AG04450 (cell line): ENCODE data around the gene TRIP12. TPM values are rescaled to one million over a fixed set of nuclear protein-coding genes. Genes with fewer than 3 reads are reported as not detected.

Experiments used
- CTCF ChIA-PET: fragments of 300-600, 350-600 bp; formaldehyde crosslinking; extraction: SDS; loops from one replicate; lab custom pipeline; 2022; ENCODE audit warnings: antibody characterized with exemption, inconsistent platforms; lab: Charles Lee
- POLR2A ChIA-PET: fragments of 350-600 bp; formaldehyde crosslinking; extraction: SDS; loops from one replicate; lab custom pipeline; 2021; ENCODE audit warnings: antibody characterized with exemption, inconsistent platforms; lab: Yijun Ruan, JAX
- DNase-seq: peaks from one replicate; pipeline ENCODE4 v3.0.0-alpha.2; 2011; ENCODE audit warnings: low read depth, low spot score
- H3K27ac ChIP-seq: one replicate; pipeline ENCODE4 v1.5.1; 2012; ENCODE audit warnings: low read depth, low read length, control low read depth
- H3K27me3 ChIP-seq: one replicate; pipeline ENCODE4 v1.6.0; 2012; ENCODE audit warnings: low read length; ENCODE audit not compliant: control insufficient read depth, insufficient read depth
- H3K4me3 ChIP-seq: 2 replicates; pipeline ENCODE4 v1.5.1; 2011; ENCODE audit warnings: mild to moderate bottlenecking, low read depth, low read length, control low read depth
- H3K9me3 ChIP-seq: 2 replicates; pipeline ENCODE4 v1.5.1; 2012; ENCODE audit warnings: low read length; ENCODE audit not compliant: control insufficient read depth, insufficient read depth
- polyA plus RNA-seq: library from polyadenylated mRNA; depleted of rRNA; stranded (reverse); fragments of >200 nt; gene quantifications from 2 replicates; pipeline ENCODE4 v1.2.3, GENCODE V29; 2011
- TF ChIP-seq, protein P1 (sequence below): IDR thresholded peaks from 2 replicates; pipeline ENCODE4 v1.5.1; 2011; ENCODE audit warnings: low read depth, low read length, control low read depth, inconsistent platforms

Gene TRIP12
- polyA plus RNA-seq, 1 experiment: 170 TPM

DNA sequence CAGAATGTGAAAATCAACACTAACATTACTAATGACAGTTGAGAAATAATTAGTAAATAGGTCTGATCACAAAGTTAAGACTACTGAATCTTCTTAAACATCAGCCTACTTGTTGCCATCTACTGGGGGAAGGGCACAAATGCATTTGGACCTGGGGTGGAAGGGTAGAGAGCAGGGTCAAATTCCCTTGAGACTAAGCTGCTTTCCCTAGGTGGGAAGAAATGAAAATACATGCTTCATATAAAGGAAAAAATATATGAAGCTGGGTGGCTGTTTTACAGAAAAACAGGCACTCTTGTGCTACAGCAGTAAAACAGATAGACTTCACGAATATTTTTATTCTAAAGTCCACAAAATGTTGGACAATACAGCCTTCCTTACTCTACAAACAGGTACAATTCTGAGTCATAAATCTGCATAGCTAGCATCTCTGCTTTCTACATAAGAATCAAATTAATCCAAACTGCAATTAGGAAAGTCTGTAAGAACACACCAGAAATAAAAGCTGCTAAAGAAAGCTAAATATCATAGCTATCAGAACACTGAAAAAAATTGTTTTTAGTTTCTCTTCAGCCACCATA lies 10.9 kb downstream of the TRIP12 start:
- no peaks in the 10 kb centered on the region for H3K27me3 ChIP-seq
- TF ChIP-seq, protein P1, sequence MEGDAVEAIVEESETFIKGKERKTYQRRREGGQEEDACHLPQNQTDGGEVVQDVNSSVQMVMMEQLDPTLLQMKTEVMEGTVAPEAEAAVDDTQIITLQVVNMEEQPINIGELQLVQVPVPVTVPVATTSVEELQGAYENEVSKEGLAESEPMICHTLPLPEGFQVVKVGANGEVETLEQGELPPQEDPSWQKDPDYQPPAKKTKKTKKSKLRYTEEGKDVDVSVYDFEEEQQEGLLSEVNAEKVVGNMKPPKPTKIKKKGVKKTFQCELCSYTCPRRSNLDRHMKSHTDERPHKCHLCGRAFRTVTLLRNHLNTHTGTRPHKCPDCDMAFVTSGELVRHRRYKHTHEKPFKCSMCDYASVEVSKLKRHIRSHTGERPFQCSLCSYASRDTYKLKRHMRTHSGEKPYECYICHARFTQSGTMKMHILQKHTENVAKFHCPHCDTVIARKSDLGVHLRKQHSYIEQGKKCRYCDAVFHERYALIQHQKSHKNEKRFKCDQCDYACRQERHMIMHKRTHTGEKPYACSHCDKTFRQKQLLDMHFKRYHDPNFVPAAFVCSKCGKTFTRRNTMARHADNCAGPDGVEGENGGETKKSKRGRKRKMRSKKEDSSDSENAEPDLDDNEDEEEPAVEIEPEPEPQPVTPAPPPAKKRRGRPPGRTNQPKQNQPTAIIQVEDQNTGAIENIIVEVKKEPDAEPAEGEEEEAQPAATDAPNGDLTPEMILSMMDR: 0 out of 2 replicates have a peak, but pooled peaks have one; percentile 32
- H3K27ac ChIP-seq: no peak overlapping the region
- no peak for DNase-seq
- no peak overlapping the region for H3K4me3 ChIP-seq
- POLR2A ChIA-PET: interaction anchor here (0.7 to 1.0 kb wide), 2 partner anchors 11 to 12 kb away, joined by 3 read pairs; partner anchors contain the start of genes FBXO36 and TRIP12
- H3K9me3 ChIP-seq: no peaks in the 10 kb centered on the region
- CTCF ChIA-PET: interaction anchor here (0.6 to 2.6 kb wide), 9 partner anchors 9 to 136 kb away, joined by 3 to 19 read pairs (median 3); no protein-coding TSS in a partner anchor

DNA sequence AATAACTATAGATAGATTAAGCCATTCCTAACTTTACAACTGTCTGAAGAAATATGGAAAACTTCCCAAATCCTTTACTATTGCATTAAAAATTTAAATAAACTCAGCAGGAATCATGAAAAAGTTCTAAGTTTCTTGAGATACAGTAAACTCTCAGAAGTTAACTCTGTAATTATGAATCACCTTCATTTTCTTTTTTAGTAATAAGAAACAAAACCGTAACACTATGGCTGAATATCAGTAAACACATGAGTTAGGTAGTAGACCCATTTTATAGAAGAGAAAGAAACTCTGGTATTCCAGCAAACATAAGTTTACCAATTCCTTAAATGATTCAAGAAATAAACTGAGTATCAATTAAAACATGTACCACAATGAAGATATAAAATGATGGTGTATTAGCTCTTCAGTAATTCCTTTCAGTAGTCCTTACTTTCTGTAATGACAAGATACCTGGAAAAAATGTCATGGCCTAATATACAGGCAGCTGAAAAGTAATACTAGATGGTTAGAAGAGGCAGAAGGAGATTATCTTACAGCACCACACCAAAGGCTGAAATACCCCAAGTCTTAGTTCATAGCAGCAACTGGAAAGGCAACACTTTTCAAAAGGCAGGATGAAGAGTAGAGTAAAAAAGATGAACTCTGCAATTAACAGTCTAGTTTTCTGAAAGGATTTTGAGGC lies 11.5 kb downstream of the TRIP12 start:
- CTCF ChIA-PET: interaction anchor here (0.7 to 2.6 kb wide), 3 partner anchors 11 to 135 kb away, joined by 3 to 19 read pairs (median 3); no protein-coding TSS in a partner anchor
- Histone ChIP-seq H3K9me3 (no peaks in the 10 kb centered on the region), H3K27ac (no peak overlapping the region), H3K4me3 (no peak overlapping the region), H3K27me3 (no peaks in the 10 kb centered on the region)
- no peak for DNase-seq
- TF ChIP-seq, protein P1: no peak
- POLR2A ChIA-PET: interaction anchor here (0.6 to 0.7 kb wide), 2 partner anchors 11 to 48 kb away, joined by 3 to 5 read pairs; no protein-coding TSS in a partner anchor

DNA sequence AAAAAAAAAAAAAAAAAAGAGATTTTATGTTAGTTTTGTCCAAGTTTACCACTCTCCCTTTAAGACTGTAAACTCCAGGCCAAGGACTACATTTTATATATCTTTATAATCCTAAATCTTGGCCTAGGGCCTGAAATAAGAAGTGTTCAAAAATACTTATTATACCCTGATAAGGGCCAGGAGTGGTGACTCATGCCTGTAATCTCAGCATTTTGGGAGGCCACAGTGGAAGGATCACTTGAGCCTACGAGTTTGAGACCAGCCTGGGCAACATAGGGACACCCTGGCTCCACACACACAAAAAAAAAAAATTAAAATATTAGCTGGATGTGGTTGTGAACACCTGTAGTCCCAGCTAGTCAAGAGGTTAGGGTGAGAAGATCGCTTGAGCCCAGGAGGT lies 12.7 kb downstream of the TRIP12 start:
- DNase-seq: no peak
- Histone ChIP-seq H3K27ac (no peak overlapping the region), H3K4me3 (no peak overlapping the region), H3K9me3 (no peaks in the 10 kb centered on the region), H3K27me3 (no peaks in the 10 kb centered on the region)
- TF ChIP-seq, protein P1: no peak
- ChIA-PET CTCF (interaction anchor here (0.6 kb wide), 1 partner anchor 9 kb away, joined by 5 read pairs; no protein-coding TSS in a partner anchor), POLR2A (no interaction called here)

DNA sequence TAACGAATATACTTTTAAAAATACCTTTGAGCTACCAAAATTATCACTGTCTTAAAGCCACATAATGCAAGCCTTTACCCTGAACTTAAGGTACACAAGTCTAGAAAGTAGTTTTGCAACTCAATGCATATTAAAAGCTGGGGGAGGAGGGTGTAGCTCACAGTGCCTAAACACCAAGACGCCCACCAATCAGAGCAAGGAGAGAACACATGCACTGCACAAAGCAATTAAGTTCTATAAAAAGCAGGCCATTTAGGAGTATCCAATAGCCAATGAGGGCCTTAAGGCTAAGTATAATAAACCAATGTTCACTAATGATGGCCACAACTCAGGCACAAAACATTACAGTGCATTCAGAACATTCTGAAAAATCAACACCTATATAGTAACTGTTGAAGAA lies 16.2 kb downstream of the TRIP12 start:
- POLR2A ChIA-PET: no interaction called here

More for the DNA sequence above, 16.2 kb downstream of the TRIP12 start:
- H3K27me3 ChIP-seq: no peaks in the 10 kb centered on the region
- TF ChIP-seq, protein P1: no peak
- CTCF ChIA-PET: interaction anchor here (0.7 to 1.9 kb wide), 3 partner anchors 104 to 162 kb away, joined by 4 read pairs; no protein-coding TSS in a partner anchor
- no peak overlapping the region for H3K27ac ChIP-seq
- no peak overlapping the region for H3K4me3 ChIP-seq
- H3K9me3 ChIP-seq: no peaks in the 10 kb centered on the region
- DNase-seq: no peak
